Activated gamma-delta T cell (primary cell): ENCODE measurements around the gene MBD3L1.

ENCODE experiments used
- DNase-seq: peaks from one replicate; lab custom pipeline; 2025; lab: John Stamatoyannopoulos, UW

The MBD3L1 gene

DNA sequence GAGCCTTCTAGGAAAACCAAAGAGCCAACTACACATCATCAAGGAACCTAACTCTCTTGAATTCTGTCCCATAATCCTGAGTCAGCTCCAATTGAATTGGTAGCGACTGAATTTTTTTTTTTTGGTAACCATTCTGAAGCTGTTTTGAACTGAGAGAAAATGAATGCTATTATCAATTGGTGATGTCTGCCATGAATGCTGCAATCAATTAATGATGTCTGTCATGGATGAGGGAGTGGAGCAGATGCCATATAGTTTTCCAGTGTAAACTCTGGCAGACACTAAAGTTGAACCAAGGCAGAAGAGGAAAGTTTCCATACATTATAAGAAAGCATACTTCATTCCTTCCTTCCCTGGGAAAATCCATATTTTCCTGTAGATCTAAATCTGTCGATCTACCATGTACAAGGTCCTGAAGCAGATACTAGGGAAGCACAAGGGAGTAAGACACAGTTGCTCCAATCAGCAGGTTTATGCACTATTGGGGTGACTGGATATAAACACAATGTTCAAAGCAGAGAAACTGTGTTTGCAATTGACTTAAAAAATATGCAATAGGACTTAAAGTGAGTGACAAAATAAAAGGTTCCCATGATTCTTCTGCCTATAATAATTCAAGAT, 48.8 kb downstream of the MBD3L1 start:
- DNase-seq: no peak

DNA sequence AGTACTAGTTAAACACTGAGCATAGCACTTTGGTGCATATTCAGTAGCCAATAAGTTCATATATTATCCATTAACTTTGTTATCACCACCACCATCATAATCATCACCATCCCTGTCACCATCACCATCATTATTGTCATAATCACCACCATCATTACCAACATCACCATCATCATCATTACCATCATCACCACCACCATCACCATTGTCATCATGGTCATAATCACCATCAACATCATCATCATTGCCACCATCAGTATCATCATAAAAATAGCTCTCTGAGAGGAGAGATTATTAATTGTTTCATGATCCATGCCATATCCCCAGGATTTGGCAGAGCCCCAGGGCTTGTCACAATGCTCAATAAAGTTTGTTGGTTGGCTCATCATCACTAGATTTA, 49.3 kb downstream of the MBD3L1 start:
- DNase-seq: no peak

DNA sequence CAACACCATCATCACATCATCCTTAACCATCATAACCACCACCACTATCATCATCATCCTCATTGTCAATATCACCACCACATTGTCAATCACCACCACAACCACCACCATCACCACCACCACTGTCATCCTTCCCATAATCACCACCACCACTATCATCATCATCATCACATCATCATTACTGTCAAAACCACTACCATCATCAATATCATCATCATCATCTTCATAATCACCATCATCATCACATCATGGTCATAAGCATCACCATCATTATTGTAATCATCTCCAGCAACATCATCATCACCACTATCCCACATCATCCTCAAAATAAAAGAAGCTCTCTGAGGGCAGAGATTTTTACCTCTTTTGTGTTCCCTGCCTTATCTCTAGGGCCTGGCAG, 52.2 kb downstream of the MBD3L1 start:
- no peak for DNase-seq

DNA sequence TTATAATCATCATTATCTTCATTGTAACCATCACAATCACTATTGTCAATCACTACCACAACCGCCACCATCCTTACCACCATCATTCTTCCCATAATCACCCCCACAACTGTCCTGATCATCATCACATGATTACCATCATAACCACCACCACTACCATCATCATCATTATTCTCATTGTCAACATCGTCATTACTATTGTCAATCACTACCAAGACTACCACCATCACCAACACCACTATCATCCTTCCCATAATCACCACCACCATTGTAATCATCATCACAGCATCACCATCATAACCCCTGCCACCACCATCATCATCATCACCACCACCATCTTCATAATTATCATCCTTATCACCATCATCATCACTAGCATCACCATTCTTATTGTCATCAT, 55.2 kb downstream of the MBD3L1 start:
- no peak for DNase-seq

DNA sequence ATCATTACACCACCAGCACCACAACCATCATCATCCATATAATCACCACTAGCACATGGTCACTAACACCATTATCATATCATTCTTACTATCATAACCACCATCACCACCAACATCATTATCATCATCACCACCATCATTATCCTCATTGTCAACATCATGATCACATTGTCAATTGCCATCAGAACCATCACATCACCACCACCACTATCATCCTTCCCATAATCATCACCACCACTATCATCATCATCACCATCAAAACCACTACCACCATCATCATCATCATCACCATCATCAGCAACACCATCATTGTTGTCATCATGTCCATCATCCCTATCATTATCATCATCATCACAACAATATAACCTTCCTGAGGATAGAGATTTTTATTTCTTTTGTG, 58.1 kb downstream of the MBD3L1 start:
- DNase-seq: no peak
